HepG2 (cell line): Measurements from ENCODE around the gene TNFSF12. TPM values are rescaled to one million over a fixed set of nuclear protein-coding genes. Genes with fewer than 3 reads are reported as not detected.
A peak's percentile ranks its signal among the peaks of the same experiment; 100 is the strongest.

Experiments used
- ELF4 ChIP-seq: sonication (generic); formaldehyde crosslinking; IDR thresholded peaks from 2 replicates; pipeline ENCODE4 v1.5.0; 2020; ENCODE audit warnings: missing genetic modification reagents, mild to moderate bottlenecking, moderate library complexity, borderline replicate concordance
- JUNB ChIP-seq: sonication (generic); formaldehyde crosslinking; IDR thresholded peaks from 2 replicates; pipeline ENCODE4 v1.8.0; 2022; ENCODE audit warnings: missing genetic modification reagents, mild to moderate bottlenecking, borderline replicate concordance
- MYNN ChIP-seq: sonication (generic); formaldehyde crosslinking; IDR thresholded peaks from 2 replicates; pipeline ENCODE4 v1.4.0; 2020; ENCODE audit warnings: mild to moderate bottlenecking, low read depth, missing genetic modification reagents
- NFE2 ChIP-seq: sonication (generic); formaldehyde crosslinking; IDR thresholded peaks from 2 replicates; pipeline ENCODE4 v1.4.0; 2020; ENCODE audit warnings: missing genetic modification reagents
- PHF21A ChIP-seq: sonication (generic); formaldehyde crosslinking; IDR thresholded peaks from 2 replicates; pipeline ENCODE4 v1.5.0; 2020; ENCODE audit warnings: mild to moderate bottlenecking, missing genetic modification reagents
- REPIN1 ChIP-seq: sonication (generic); formaldehyde crosslinking; IDR thresholded peaks from 2 replicates; pipeline ENCODE4 v1.8.0; 2022; ENCODE audit warnings: missing genetic modification reagents, low read depth, mild to moderate bottlenecking, borderline replicate concordance
- SYNCRIP ChIP-seq: fragments of 200-400 bp; formaldehyde crosslinking; IDR thresholded peaks from 2 replicates; pipeline ENCODE4 v1.6.1; 2018; ENCODE audit warnings: mild to moderate bottlenecking, low read depth, low read length; ENCODE audit not compliant: insufficient read depth
- ZBTB1 ChIP-seq: sonication (generic); formaldehyde crosslinking; IDR thresholded peaks from 2 replicates; pipeline ENCODE4 v1.4.0; 2020; ENCODE audit warnings: missing genetic modification reagents, borderline replicate concordance
- ZNF274 ChIP-seq: sonication (generic); formaldehyde crosslinking; IDR thresholded peaks from 2 replicates; pipeline ENCODE4 v1.5.1; 2020; ENCODE audit warnings: mild to moderate bottlenecking, missing genetic modification reagents
- ZNF550 ChIP-seq: sonication (generic); formaldehyde crosslinking; IDR thresholded peaks from 2 replicates; pipeline ENCODE4 v1.4.0; 2020; ENCODE audit warnings: mild to moderate bottlenecking, missing genetic modification reagents, borderline replicate concordance
- polyA plus RNA-seq, 8 experiments: library from polyadenylated mRNA; depleted of rRNA in 3 of 8; stranded (reverse) in 7 of 8; unstranded in 1 of 8; fragments of >200 nt; fragmentation: Illumina TruSeq in 4 of 8; extraction: Trizol in 4 of 8; gene quantifications; 2 replicates each; pipeline versions ENCODE4 v1.2.1 to v1.2.3, GENCODE V29; 2011 to 2016; ENCODE audit warnings: low read depth in 4 of 8, missing spikeins in 1 of 8, mixed read lengths in 1 of 8; ENCODE audit not compliant: insufficient read depth in 1 of 8
- total RNA-seq, 5 experiments: library from RNA; depleted of rRNA; stranded (reverse); fragments of >200 nt; fragmentation: Illumina TruSeq; extraction: Trizol; gene quantifications; 2 replicates each; pipeline ENCODE4 v1.2.3, GENCODE V29; 2016; ENCODE audit warnings: low read depth in 1 of 5
- TF ChIP-seq, protein P1 (sequence below): fragments of 450-650 bp; IDR thresholded peaks from 2 replicates; pipeline ENCODE4 v1.6.1; 2016
- TF ChIP-seq, protein P2 (sequence below): sonication (generic); formaldehyde crosslinking; IDR thresholded peaks from 2 replicates; pipeline ENCODE4 v1.5.1; 2020; ENCODE audit warnings: missing genetic modification reagents, mild to moderate bottlenecking, borderline replicate concordance
- TF ChIP-seq, protein P3 (sequence below): sonication (generic); formaldehyde crosslinking; conservative IDR thresholded peaks from 2 replicates; pipeline ENCODE4 v1.4.0; 2020; ENCODE audit warnings: mild to moderate bottlenecking, missing genetic modification reagents, moderate library complexity
- TF ChIP-seq, protein P4 (sequence below): sonication (generic); formaldehyde crosslinking; IDR thresholded peaks from 2 replicates; pipeline ENCODE4 v1.8.0; 2022; ENCODE audit warnings: mild to moderate bottlenecking, missing genetic modification reagents; ENCODE audit not compliant: insufficient replicate concordance
- TF ChIP-seq, protein P5 (sequence below): IDR thresholded peaks from 2 replicates; pipeline ENCODE4 v1.6.1; 2016; ENCODE audit warnings: mild to moderate bottlenecking
- TF ChIP-seq, protein P6 (sequence below): IDR thresholded peaks from 2 replicates; pipeline ENCODE4 v1.6.1; 2018; ENCODE audit warnings: missing genetic modification reagents, mild to moderate bottlenecking, missing compliant biosample characterization

Gene TNFSF12
- total and polyA plus RNA-seq, 2 of the 13 experiments (the other 11 are each of a cell fraction or from before 2014, with no cell fraction given): 0.93 to 7.2 TPM

DNA sequence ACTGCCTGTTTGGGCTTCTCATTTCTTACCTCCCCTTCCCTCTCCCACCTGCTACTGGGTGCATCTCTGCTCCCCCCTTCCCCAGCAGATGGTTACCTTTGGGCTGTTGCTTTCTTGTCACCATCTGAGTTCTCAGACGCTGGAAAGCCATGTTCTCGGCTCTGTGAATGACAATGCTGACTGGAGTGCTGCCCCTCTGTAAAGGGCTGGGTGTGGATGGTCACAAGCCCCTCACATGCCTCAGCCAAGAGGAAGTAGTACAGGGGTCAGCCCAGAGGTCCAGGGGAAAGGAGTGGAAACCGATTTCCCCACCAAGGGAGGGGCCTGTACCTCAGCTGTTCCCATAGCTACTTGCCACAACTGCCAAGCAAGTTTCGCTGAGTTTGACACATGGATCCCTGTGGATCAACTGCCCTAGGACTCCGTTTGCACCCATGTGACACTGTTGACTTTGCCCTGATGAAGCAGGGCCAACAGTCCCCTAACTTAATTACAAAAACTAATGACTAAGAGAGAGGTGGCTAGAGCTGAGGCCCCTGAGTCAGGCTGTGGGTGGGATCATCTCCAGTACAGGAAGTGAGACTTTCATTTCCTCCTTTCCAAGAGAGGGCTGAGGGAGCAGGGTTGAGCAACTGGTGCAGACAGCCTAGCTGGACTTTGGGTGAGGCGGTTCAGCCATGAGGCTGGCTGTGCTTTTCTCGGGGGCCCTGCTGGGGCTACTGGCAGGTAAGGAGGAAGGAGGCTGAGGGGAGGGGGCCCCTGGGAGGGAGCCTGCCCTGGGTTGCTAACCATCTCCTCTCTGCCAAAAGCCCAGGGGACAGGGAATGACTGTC is 30.4 kb downstream of the TNFSF12 start, which contains the start of gene CD68 (continued):
- TF ChIP-seq, protein P1, sequence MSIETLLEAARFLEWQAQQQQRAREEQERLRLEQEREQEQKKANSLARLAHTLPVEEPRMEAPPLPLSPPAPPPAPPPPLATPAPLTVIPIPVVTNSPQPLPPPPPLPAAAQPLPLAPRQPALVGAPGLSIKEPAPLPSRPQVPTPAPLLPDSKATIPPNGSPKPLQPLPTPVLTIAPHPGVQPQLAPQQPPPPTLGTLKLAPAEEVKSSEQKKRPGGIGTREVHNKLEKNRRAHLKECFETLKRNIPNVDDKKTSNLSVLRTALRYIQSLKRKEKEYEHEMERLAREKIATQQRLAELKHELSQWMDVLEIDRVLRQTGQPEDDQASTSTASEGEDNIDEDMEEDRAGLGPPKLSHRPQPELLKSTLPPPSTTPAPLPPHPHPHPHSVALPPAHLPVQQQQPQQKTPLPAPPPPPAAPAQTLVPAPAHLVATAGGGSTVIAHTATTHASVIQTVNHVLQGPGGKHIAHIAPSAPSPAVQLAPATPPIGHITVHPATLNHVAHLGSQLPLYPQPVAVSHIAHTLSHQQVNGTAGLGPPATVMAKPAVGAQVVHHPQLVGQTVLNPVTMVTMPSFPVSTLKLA: peak; percentile 92
- TF ChIP-seq, protein P2, sequence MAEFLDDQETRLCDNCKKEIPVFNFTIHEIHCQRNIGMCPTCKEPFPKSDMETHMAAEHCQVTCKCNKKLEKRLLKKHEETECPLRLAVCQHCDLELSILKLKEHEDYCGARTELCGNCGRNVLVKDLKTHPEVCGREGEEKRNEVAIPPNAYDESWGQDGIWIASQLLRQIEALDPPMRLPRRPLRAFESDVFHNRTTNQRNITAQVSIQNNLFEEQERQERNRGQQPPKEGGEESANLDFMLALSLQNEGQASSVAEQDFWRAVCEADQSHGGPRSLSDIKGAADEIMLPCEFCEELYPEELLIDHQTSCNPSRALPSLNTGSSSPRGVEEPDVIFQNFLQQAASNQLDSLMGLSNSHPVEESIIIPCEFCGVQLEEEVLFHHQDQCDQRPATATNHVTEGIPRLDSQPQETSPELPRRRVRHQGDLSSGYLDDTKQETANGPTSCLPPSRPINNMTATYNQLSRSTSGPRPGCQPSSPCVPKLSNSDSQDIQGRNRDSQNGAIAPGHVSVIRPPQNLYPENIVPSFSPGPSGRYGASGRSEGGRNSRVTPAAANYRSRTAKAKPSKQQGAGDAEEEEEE (CRISPR knock-in tag): peak; percentile 83; the same call in 1 of the 2 replicates
- TF ChIP-seq NFE2: no peak
- TF ChIP-seq SYNCRIP: no peak
- peak; percentile 46; the same call in 1 of the 2 replicates for TF ChIP-seq JUNB (CRISPR knock-in tag)
- TF ChIP-seq, protein P3, sequence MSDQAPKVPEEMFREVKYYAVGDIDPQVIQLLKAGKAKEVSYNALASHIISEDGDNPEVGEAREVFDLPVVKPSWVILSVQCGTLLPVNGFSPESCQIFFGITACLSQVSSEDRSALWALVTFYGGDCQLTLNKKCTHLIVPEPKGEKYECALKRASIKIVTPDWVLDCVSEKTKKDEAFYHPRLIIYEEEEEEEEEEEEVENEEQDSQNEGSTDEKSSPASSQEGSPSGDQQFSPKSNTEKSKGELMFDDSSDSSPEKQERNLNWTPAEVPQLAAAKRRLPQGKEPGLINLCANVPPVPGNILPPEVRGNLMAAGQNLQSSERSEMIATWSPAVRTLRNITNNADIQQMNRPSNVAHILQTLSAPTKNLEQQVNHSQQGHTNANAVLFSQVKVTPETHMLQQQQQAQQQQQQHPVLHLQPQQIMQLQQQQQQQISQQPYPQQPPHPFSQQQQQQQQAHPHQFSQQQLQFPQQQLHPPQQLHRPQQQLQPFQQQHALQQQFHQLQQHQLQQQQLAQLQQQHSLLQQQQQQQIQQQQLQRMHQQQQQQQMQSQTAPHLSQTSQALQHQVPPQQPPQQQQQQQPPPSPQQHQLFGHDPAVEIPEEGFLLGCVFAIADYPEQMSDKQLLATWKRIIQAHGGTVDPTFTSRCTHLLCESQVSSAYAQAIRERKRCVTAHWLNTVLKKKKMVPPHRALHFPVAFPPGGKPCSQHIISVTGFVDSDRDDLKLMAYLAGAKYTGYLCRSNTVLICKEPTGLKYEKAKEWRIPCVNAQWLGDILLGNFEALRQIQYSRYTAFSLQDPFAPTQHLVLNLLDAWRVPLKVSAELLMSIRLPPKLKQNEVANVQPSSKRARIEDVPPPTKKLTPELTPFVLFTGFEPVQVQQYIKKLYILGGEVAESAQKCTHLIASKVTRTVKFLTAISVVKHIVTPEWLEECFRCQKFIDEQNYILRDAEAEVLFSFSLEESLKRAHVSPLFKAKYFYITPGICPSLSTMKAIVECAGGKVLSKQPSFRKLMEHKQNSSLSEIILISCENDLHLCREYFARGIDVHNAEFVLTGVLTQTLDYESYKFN: peak; percentile 85
- TF ChIP-seq PHF21A (CRISPR knock-in tag): peak; percentile 60; the same call in 1 of the 2 replicates
- no peak for TF ChIP-seq ZNF550
- TF ChIP-seq MYNN (CRISPR knock-in tag): no peak
- peak; percentile 67 for TF ChIP-seq REPIN1 (CRISPR knock-in tag)
- no peak for TF ChIP-seq ELF4 (CRISPR knock-in tag)
- TF ChIP-seq, protein P4, sequence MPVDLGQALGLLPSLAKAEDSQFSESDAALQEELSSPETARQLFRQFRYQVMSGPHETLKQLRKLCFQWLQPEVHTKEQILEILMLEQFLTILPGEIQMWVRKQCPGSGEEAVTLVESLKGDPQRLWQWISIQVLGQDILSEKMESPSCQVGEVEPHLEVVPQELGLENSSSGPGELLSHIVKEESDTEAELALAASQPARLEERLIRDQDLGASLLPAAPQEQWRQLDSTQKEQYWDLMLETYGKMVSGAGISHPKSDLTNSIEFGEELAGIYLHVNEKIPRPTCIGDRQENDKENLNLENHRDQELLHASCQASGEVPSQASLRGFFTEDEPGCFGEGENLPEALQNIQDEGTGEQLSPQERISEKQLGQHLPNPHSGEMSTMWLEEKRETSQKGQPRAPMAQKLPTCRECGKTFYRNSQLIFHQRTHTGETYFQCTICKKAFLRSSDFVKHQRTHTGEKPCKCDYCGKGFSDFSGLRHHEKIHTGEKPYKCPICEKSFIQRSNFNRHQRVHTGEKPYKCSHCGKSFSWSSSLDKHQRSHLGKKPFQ (CRISPR knock-in tag): no peak
- TF ChIP-seq, protein P5, sequence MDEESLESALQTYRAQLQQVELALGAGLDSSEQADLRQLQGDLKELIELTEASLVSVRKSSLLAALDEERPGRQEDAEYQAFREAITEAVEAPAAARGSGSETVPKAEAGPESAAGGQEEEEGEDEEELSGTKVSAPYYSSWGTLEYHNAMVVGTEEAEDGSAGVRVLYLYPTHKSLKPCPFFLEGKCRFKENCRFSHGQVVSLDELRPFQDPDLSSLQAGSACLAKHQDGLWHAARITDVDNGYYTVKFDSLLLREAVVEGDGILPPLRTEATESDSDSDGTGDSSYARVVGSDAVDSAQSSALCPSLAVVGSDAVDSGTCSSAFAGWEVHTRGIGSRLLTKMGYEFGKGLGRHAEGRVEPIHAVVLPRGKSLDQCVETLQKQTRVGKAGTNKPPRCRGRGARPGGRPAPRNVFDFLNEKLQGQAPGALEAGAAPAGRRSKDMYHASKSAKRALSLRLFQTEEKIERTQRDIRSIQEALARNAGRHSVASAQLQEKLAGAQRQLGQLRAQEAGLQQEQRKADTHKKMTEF (CRISPR knock-in tag): peak; percentile 90
- TF ChIP-seq, protein P6, sequence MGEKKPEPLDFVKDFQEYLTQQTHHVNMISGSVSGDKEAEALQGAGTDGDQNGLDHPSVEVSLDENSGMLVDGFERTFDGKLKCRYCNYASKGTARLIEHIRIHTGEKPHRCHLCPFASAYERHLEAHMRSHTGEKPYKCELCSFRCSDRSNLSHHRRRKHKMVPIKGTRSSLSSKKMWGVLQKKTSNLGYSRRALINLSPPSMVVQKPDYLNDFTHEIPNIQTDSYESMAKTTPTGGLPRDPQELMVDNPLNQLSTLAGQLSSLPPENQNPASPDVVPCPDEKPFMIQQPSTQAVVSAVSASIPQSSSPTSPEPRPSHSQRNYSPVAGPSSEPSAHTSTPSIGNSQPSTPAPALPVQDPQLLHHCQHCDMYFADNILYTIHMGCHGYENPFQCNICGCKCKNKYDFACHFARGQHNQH (CRISPR knock-in tag): 0 out of 2 replicates have a peak, but pooled peaks have one; percentile 31
- TF ChIP-seq ZNF274 (CRISPR knock-in tag): no peak; the same call in 1 of the 2 replicates
- no peak for TF ChIP-seq ZBTB1 (CRISPR knock-in tag)
